Progenitor cell of endocrine pancreas (in vitro differentiated cells): ENCODE data around the gene VAMP4. TPM values are rescaled to one million over a fixed set of nuclear protein-coding genes. Genes with fewer than 3 reads are reported as not detected.
A peak's percentile ranks its signal among the peaks of the same experiment; 100 is the strongest.
"Not testable (repeated sequence)": the region's sequence is repeated elsewhere in the genome, so short reads cannot be mapped to it uniquely, and the experiment has no call there.

ENCODE experiments used
- DNase-seq: peaks from one replicate; pipeline ENCODE4 v3.0.0; 2021; ENCODE audit warnings: low spot score; ENCODE audit not compliant: unreplicated experiment
- H3K27ac Mint-ChIP-seq: 2 replicates; pipeline ENCODE4 v1.8.0; 2021; ENCODE audit warnings: mild to moderate bottlenecking, moderate library complexity, mixed read lengths
- H3K27me3 Mint-ChIP-seq: 2 replicates; pipeline ENCODE4 v1.8.0; 2021; ENCODE audit warnings: mixed read lengths
- H3K36me3 Mint-ChIP-seq: 2 replicates; pipeline ENCODE4 v1.8.0; 2022; ENCODE audit warnings: mixed read lengths; ENCODE audit not compliant: insufficient read depth
- H3K4me1 Mint-ChIP-seq: 2 replicates; pipeline ENCODE4 v1.8.0; 2021; ENCODE audit warnings: low read depth, mixed read lengths
- H3K4me3 Mint-ChIP-seq: 2 replicates; pipeline ENCODE4 v1.8.0; 2021; ENCODE audit warnings: low read depth, mild to moderate bottlenecking, moderate library complexity, mixed read lengths
- H3K9me3 Mint-ChIP-seq: 2 replicates; pipeline ENCODE4 v1.8.0; 2021; ENCODE audit warnings: low read depth, mixed read lengths
- total RNA-seq: library from RNA; stranded (reverse); gene quantifications from 2 replicates; pipeline ENCODE4 v1.2.1, GENCODE V29; 2021
- TF ChIP-seq, protein P1 (sequence below): fragments of 200-600 bp; sonication (generic); IDR thresholded peaks from one replicate; pipeline ENCODE4 v1.5.0; 2021; ENCODE audit warnings: antibody characterized with exemption, mild to moderate bottlenecking; ENCODE audit not compliant: unreplicated experiment

Gene VAMP4
- total RNA-seq, 1 donor from 2014 or later, result 8.9 TPM

GRCh38 chr1:171707583-171707982 is 34.3 kb downstream of the VAMP4 start:
- no peak overlapping the region for H3K4me3 Mint-ChIP-seq
- no peak overlapping the region for H3K27ac Mint-ChIP-seq
- H3K9me3 Mint-ChIP-seq, result no peaks in the 10 kb centered on the region
- H3K27me3 Mint-ChIP-seq, result no peaks in the 10 kb centered on the region
- no peaks in the 10 kb centered on the region for H3K4me1 Mint-ChIP-seq
- TF ChIP-seq, protein P1, sequence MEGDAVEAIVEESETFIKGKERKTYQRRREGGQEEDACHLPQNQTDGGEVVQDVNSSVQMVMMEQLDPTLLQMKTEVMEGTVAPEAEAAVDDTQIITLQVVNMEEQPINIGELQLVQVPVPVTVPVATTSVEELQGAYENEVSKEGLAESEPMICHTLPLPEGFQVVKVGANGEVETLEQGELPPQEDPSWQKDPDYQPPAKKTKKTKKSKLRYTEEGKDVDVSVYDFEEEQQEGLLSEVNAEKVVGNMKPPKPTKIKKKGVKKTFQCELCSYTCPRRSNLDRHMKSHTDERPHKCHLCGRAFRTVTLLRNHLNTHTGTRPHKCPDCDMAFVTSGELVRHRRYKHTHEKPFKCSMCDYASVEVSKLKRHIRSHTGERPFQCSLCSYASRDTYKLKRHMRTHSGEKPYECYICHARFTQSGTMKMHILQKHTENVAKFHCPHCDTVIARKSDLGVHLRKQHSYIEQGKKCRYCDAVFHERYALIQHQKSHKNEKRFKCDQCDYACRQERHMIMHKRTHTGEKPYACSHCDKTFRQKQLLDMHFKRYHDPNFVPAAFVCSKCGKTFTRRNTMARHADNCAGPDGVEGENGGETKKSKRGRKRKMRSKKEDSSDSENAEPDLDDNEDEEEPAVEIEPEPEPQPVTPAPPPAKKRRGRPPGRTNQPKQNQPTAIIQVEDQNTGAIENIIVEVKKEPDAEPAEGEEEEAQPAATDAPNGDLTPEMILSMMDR, result no peak
- H3K36me3 Mint-ChIP-seq, result no peaks in the 10 kb centered on the region
- no peak for DNase-seq

DNA sequence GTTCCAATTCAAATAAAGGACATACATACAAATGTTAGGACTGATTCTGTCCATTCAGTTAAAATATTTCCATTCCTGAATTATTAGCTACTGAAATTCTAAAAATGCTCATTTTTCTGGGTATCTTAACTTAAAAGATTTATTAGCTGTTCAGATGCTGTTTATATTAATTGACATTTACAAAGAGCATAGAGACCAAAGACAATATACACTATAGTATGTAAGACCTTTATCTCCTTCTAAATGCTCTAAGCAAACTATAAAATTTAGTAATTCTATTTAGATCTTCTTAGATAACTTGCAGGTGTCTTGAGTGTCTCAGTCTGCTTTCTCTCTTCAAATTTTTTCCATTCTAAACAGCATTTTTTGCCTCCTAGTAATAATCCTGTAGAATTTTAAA is 39.3 kb downstream of the VAMP4 start:
- no peak for DNase-seq
- Mint-ChIP-seq H3K27ac (no peak overlapping the region), H3K4me1 (no peaks in the 10 kb centered on the region), H3K27me3 (no peaks in the 10 kb centered on the region), H3K36me3 (no peaks in the 10 kb centered on the region), H3K4me3 (no peak overlapping the region), H3K9me3 (no peaks in the 10 kb centered on the region)
- TF ChIP-seq, protein P1, result no peak

GRCh38 chr1:171699531-171699930 is 42.3 kb downstream of the VAMP4 start:
- no peak for DNase-seq
- Mint-ChIP-seq H3K4me1 (no peaks in the 10 kb centered on the region), H3K36me3 (peaks cover 6% of the 10 kb centered on the region), H3K9me3 (peaks cover 17% of the 10 kb centered on the region), H3K27me3 (no peaks in the 10 kb centered on the region), H3K4me3 (no peak overlapping the region), H3K27ac (peak overlapping the region; percentile 52)
- TF ChIP-seq, protein P1, result no peak

DNA sequence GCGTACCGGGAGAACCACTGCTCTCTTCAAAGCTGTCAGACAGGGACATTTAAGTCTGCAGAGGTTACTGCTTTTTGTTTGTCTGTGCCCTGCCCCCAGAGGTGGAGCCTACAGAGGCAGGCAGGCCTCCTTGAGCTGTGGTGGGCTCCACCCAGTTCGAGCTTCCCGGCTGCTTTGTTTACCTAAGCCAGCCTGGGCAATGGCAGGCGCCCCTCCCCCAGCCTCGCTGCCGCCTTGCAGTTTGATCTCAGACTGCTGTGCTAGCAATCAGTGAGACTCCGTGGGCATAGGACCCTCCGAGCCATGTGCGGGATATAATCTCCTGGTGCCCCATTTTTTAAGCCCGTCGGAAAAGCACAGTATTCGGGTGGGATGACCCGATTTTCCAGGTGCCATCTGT is 46.1 kb downstream of the VAMP4 start:
- H3K4me1 Mint-ChIP-seq, DNase-seq, H3K4me3 Mint-ChIP-seq, H3K27ac Mint-ChIP-seq, H3K36me3 Mint-ChIP-seq, H3K27me3 Mint-ChIP-seq: not testable (repeated sequence)
- peaks cover 22% of the 10 kb centered on the region for H3K9me3 Mint-ChIP-seq

- peaks cover 22% of the 10 kb centered on the region for H3K9me3 Mint-ChIP-seq
- not testable (repeated sequence) for DNase-seq, H3K4me1 Mint-ChIP-seq, H3K27me3 Mint-ChIP-seq, H3K4me3 Mint-ChIP-seq, H3K27ac Mint-ChIP-seq, H3K36me3 Mint-ChIP-seq
Observed at GRCh38 chr1:171693541-171693940, 48.3 kb downstream of the VAMP4 start.

- no peaks in the 10 kb centered on the region for H3K36me3 Mint-ChIP-seq
- no peaks in the 10 kb centered on the region for H3K9me3 Mint-ChIP-seq
- H3K4me1 Mint-ChIP-seq, result no peaks in the 10 kb centered on the region
- DNase-seq, result no peak
- TF ChIP-seq, protein P1, result no peak
- H3K4me3 Mint-ChIP-seq, result no peak overlapping the region
- H3K27ac Mint-ChIP-seq, result no peak overlapping the region
- no peaks in the 10 kb centered on the region for H3K27me3 Mint-ChIP-seq
Observed at GRCh38 chr1:171683870-171684269, 58.0 kb downstream of the VAMP4 start.
